Skeletal muscle tissue (tissue), 4 donors: ENCODE results near the gene SATB2. TPM values are rescaled to one million over a fixed set of nuclear protein-coding genes. Genes with fewer than 3 reads are reported as not detected.

Experiments
- H3K27ac ChIP-seq: one replicate; pipeline ENCODE4 v1.7.0; 2013; ENCODE audit warnings: mild to moderate bottlenecking, low read depth, low read length, inconsistent platforms
- H3K27me3 ChIP-seq, 3 donors: one replicate each; pipeline ENCODE4 v1.7.0; 2013; ENCODE audit warnings: low read length in 3 of 3; ENCODE audit not compliant: control insufficient read depth in 3 of 3, insufficient read depth in 3 of 3
- H3K36me3 ChIP-seq, 3 donors: one replicate each; pipeline ENCODE4 v1.7.0; 2013; ENCODE audit warnings: low read length in 3 of 3; ENCODE audit not compliant: control insufficient read depth in 3 of 3, insufficient read depth in 3 of 3
- H3K4me1 ChIP-seq, 3 donors: one replicate each; pipeline ENCODE4 v1.7.0; 2013; ENCODE audit warnings: low read length in 3 of 3, mild to moderate bottlenecking in 3 of 3; ENCODE audit not compliant: control insufficient read depth in 3 of 3, insufficient read depth in 3 of 3
- H3K4me3 ChIP-seq, 3 donors: one replicate each; pipeline ENCODE4 v1.7.0; 2013; ENCODE audit warnings: low read length in 3 of 3
- H3K9ac ChIP-seq, 3 donors: one replicate each; pipeline ENCODE4 v1.7.0; 2013; ENCODE audit warnings: low read length in 3 of 3, mild to moderate bottlenecking in 3 of 3, moderate library complexity in 2 of 3, low read depth in 1 of 3
- H3K9me3 ChIP-seq, 3 donors: one replicate each; pipeline ENCODE4 v1.7.0; 2013; ENCODE audit warnings: low read length in 3 of 3; ENCODE audit not compliant: control insufficient read depth in 3 of 3
- total RNA-seq: library from RNA; depleted of rRNA; stranded (reverse); fragments of >200 nt; gene quantifications from one replicate; pipeline ENCODE4 v1.2.3, GENCODE V29; 2014
- donor health status: Osteomylitis.

Gene SATB2
- total RNA-seq, 1 donor from 2014 or later = 3.7 TPM

DNA sequence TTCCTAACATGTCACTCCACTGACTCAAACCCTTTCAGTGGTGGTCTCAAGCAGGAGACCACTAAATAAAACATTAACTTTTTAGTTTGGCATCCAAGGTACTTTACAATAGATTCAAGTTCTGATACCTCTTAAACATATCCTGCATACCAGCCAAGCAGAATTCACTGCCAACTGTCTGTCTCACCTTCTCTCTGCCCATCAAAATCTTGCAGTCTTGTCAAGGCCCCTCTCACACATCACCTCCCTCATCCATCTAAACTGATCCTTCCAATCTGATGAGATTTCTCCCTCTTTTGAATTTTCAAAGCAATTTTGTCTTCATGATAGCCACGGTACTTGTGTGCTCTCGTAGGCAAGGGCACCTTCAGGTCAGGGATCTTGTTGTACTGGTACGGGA lies 43.7 kb downstream of the SATB2 start:
- Histone ChIP-seq H3K4me1 (no peaks in the 10 kb centered on the region), H3K36me3 (peaks cover 0 to 3% (median 0%) of the 10 kb centered on the region in 3 donors), H3K9ac (no peak overlapping the region), H3K9me3 (no peaks in the 10 kb centered on the region), H3K27ac (no peak overlapping the region), H3K27me3 (no peaks in the 10 kb centered on the region), H3K4me3 (no peak overlapping the region)

DNA sequence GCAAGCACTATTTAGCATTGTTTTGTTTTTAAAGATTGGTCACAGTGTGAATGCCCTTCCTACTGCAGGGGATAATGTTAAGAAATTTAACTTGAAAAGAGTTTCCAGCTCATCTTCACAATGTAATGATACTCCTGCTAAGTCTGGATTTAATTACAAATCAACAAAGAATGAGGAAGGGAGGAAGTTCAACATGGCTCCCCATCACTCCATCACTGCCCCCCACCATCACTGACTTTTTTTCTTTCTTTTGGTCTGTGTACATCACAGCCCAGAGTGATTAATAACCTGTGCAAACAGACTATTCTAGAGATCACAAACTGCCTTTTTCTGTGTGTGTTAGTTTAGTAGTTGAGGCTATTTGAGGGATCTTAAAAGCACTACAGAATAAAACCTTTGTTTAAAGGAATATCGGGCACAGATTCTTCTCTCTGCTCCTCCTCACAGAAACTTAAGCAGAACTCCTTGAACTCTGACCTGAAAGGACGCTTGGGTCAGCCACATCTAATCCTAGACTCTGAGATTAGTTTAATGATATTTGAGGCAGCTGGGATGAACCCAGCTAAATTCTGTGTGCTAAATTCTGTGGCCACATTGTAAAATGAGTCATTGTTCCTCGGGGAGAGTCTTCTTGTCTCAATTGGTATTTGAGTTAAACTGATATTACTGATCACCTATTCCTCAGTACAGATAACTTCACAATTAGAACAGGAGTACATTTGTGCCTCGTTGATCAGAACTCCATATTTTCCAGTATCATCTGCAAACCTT lies 47.8 kb downstream of the SATB2 start:
- Histone ChIP-seq H3K9ac (no peak overlapping the region), H3K27ac (no peak overlapping the region), H3K27me3 (no peaks in the 10 kb centered on the region), H3K9me3 (no peaks in the 10 kb centered on the region), H3K4me3 (no peak overlapping the region), H3K36me3 (no peaks in the 10 kb centered on the region), H3K4me1 (no peaks in the 10 kb centered on the region)

DNA sequence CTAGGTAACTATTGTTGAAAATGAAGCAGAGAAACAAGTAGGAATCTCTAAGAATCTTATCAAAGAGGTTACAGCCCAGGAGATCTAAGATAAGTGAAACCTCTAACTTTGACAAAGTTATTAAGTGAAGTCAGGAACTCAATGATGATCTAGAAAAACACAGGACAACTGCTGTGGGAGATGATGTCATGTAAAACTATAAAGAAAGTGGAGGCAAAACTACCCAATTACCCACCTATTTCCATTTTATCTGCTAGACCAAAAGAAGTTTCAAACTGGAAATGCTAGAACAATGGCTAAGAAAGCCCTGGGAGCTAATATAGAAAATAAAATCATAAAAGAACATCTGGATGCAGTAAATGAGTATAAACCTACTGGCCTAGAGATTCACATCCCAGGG lies 50.3 kb downstream of the SATB2 start:
- no peak overlapping the region for H3K27ac ChIP-seq

DNA sequence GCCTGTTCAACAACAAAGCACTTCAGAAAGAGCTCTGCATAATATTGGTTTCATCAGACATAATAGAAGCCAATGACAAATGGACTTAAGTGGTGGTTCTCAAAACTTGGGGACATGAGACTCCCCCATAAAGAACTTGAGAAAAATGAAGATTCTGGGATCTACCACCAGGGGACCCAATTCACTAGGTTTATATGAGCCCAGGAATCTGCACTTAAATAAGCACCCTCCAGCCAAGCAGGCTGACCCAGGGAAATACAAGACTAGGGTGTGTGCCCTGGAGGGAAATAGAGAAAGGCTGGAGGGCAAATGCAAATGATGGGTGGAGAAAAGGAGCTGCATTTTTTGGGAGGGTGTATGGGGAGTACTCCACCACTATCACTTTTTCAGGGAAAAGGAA lies 52.5 kb downstream of the SATB2 start:
- no peak overlapping the region for H3K9ac ChIP-seq
- H3K36me3 ChIP-seq = no peaks in the 10 kb centered on the region
- H3K9me3 ChIP-seq = no peaks in the 10 kb centered on the region
- no peak overlapping the region for H3K4me3 ChIP-seq
- no peak overlapping the region for H3K27ac ChIP-seq
- no peaks in the 10 kb centered on the region for H3K27me3 ChIP-seq
- no peaks in the 10 kb centered on the region for H3K4me1 ChIP-seq

More for the DNA sequence above, 50.3 kb downstream of the SATB2 start:
- Histone ChIP-seq H3K9me3 (no peaks in the 10 kb centered on the region), H3K4me1 (no peaks in the 10 kb centered on the region), H3K36me3 (no peaks in the 10 kb centered on the region), H3K27me3 (no peaks in the 10 kb centered on the region), H3K9ac (no peak overlapping the region), H3K4me3 (no peak overlapping the region)

DNA sequence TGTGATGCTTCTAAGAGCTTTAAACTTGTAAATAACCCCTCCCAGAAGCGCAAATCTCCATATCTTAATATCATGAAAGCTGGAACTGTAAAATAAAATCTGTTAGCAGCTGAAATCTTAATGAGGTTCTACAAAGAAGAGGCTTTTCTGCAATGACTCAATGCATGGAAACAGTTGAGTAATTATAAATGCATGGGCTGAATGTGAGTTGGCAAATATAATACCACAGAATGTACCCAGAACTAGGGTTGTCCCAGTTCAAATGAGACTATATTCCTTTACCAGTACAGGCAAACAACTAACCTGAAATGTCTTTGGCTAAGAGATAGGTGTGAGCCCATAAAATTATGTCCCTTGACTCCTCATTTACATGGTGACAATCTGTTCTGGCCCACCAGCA lies 52.9 kb downstream of the SATB2 start:
- no peaks in the 10 kb centered on the region for H3K4me1 ChIP-seq

DNA sequence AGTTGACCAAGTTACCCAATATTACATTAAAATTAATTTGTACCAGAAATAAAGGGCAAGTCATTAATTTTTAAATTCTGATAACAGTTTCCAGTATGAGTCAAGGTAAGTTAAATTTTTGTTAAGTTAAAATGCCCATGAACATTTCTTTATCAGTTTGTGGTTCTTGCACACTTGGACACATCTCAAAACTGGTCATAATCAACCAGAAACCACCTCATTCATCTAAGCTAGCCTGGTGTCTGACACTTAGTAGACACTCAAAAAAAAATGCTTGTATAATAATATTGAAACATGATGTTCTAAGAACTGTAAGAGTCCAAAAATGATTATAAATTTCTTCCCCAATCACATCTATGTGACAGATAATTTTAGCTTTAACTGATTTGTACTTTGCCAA lies 62.4 kb downstream of the SATB2 start:
- H3K27me3 ChIP-seq = no peaks in the 10 kb centered on the region
- H3K4me1 ChIP-seq = no peaks in the 10 kb centered on the region
- H3K9ac ChIP-seq = no peak overlapping the region
- H3K27ac ChIP-seq = no peak overlapping the region
- H3K9me3 ChIP-seq = no peaks in the 10 kb centered on the region
- H3K36me3 ChIP-seq = no peaks in the 10 kb centered on the region
- no peak overlapping the region for H3K4me3 ChIP-seq

More for the DNA sequence above, 52.9 kb downstream of the SATB2 start:
- H3K9me3 ChIP-seq = no peaks in the 10 kb centered on the region
- no peak overlapping the region for H3K27ac ChIP-seq
- no peak overlapping the region for H3K4me3 ChIP-seq
- no peaks in the 10 kb centered on the region for H3K36me3 ChIP-seq
- H3K27me3 ChIP-seq = no peaks in the 10 kb centered on the region
- no peak overlapping the region for H3K9ac ChIP-seq

DNA sequence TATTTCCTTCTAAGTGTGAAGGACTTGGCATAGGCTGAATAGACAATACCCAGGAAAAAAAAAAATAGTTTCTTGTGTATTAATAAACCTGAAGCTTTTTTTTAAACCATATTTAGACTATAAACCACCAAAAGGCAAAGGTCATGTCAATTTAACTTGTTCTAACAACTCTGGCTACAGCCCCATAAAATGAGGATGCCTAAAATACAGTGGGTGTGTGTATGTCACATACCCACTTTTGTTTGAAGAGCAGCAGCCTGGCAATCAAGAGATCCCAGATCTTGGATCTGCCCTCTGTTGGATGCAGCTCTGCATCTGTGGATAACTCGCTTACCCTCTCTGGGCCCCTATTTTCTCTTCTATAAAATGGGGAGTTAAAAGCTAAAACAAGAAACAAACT lies 65.4 kb downstream of the SATB2 start:
- no peaks in the 10 kb centered on the region for H3K9me3 ChIP-seq
- no peak overlapping the region for H3K4me3 ChIP-seq
- H3K9ac ChIP-seq = no peak overlapping the region
- H3K36me3 ChIP-seq = no peaks in the 10 kb centered on the region
- no peaks in the 10 kb centered on the region for H3K27me3 ChIP-seq
- no peaks in the 10 kb centered on the region for H3K4me1 ChIP-seq
- no peak overlapping the region for H3K27ac ChIP-seq

DNA sequence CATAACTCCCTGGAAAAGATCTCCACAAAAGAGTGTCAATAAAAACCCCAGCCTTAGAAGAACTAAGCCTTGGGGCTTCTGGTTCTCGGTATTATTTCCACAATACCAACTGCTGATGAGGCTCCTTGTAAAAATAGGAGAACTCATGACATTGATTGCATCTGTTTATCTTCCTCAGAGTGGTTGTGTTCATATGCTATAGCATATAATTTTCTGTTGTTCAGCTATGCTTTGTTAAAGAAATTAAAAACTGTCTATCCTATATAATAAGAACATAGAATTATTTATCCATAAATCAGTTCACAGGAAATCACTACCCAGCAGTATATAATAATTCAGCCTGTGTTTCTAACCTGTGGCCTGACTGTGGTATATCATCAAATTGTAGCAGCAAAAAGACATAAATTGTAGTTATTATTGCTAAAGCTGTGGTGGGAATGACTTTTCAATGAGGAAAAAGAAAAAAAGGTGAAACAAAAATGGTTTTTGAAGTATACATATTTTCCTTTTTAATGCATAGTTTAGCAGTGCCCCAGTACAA lies 68.9 kb downstream of the SATB2 start:
- Histone ChIP-seq H3K4me3 (no peak overlapping the region), H3K36me3 (no peaks in the 10 kb centered on the region), H3K27me3 (no peaks in the 10 kb centered on the region), H3K27ac (no peak overlapping the region), H3K9ac (no peak overlapping the region), H3K4me1 (no peaks in the 10 kb centered on the region), H3K9me3 (no peaks in the 10 kb centered on the region)

DNA sequence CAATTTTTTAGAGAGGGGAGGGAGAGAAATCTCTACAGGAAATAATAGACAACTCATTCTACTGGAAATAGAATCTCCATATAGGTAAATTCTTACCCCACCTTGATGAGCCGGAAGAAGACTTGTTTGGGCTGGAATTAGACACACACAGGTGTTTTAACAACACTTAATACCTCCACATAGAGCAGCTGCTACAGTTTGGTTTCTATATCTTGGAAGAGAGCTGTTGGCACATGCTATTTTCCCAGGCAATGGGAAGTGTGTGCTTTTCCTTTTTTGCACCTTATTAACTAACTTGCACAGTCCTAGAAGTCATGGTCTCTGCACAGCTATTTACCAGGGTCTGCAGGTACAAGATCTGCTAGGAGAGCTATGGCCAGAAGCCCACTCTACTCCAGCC lies 73.7 kb downstream of the SATB2 start:
- Histone ChIP-seq H3K4me1 (no peaks in the 10 kb centered on the region), H3K9ac (no peak overlapping the region), H3K36me3 (peaks cover 0 to 4% (median 0%) of the 10 kb centered on the region in 3 donors), H3K27me3 (no peaks in the 10 kb centered on the region), H3K4me3 (no peak overlapping the region), H3K9me3 (no peaks in the 10 kb centered on the region), H3K27ac (no peak overlapping the region)

DNA sequence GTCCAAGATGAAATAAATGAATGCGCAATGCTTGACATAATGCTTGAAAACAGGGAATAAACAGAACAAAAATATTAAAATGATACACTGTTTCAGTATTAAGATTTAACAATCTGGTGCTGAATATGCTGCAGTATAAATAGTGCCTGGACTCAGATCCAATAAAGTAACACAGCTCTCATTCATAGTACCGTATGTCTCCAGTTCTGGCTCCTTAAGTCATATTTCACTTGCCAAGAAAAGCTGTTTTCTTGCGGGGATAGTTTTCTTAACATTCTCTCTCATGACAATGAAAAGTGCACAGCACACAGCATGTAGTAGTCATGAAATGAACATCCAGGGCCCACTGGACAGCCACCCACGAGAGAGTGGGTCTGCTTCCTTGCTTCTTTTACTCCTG lies 74.7 kb downstream of the SATB2 start:
- H3K27me3 ChIP-seq = no peaks in the 10 kb centered on the region
- H3K4me1 ChIP-seq = no peaks in the 10 kb centered on the region
- H3K4me3 ChIP-seq = no peak overlapping the region
- H3K9ac ChIP-seq = no peak overlapping the region
- H3K27ac ChIP-seq = no peak overlapping the region
- H3K36me3 ChIP-seq = peaks cover 0 to 4% (median 0%) of the 10 kb centered on the region in 3 donors
- H3K9me3 ChIP-seq = no peaks in the 10 kb centered on the region
